ENCODE measurements around the gene SCN2B.

SCN2B gene

DNA sequence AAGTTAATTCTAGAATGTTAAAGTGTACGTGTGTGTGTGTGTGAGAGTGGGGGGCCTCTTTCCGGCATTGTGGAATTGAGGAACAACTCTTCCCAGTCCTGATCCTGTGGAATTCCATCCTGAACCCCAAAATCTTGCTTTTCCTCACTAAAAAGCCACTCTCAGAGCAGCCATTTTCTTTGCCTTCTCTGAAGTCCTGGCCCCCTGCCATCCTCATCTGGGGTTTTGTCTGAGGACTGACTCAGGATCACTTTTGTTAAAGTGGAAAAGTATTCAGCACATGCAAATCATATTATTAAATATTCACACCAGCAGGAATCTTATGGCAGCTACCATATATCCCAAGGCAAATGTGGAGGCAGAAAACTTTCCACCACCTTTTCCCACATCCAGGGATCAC, 27.6 kb downstream of the SCN2B start:
- TF ChIP-seq, protein P1, sequence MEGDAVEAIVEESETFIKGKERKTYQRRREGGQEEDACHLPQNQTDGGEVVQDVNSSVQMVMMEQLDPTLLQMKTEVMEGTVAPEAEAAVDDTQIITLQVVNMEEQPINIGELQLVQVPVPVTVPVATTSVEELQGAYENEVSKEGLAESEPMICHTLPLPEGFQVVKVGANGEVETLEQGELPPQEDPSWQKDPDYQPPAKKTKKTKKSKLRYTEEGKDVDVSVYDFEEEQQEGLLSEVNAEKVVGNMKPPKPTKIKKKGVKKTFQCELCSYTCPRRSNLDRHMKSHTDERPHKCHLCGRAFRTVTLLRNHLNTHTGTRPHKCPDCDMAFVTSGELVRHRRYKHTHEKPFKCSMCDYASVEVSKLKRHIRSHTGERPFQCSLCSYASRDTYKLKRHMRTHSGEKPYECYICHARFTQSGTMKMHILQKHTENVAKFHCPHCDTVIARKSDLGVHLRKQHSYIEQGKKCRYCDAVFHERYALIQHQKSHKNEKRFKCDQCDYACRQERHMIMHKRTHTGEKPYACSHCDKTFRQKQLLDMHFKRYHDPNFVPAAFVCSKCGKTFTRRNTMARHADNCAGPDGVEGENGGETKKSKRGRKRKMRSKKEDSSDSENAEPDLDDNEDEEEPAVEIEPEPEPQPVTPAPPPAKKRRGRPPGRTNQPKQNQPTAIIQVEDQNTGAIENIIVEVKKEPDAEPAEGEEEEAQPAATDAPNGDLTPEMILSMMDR (IDR thresholded peaks at IDR 0.05; ENCODE audit: insufficient read depth, low read length, poor library complexity, severe bottlenecking) = no peak
- no peak overlapping the region for H3K4me3 ChIP-seq (replicated peaks; ENCODE audit: low read depth, low read length)
- no peaks in the 10 kb centered on the region for H3K36me3 ChIP-seq (ENCODE audit: control insufficient read depth, insufficient read depth, low read length)
- H3K27me3 ChIP-seq (replicated peaks; ENCODE audit: control insufficient read depth, insufficient read depth, low read length) = peaks cover 8% of the 10 kb centered on the region
- DNase-seq (ENCODE audit: extremely low read depth, insufficient read length) = no peak

DNA sequence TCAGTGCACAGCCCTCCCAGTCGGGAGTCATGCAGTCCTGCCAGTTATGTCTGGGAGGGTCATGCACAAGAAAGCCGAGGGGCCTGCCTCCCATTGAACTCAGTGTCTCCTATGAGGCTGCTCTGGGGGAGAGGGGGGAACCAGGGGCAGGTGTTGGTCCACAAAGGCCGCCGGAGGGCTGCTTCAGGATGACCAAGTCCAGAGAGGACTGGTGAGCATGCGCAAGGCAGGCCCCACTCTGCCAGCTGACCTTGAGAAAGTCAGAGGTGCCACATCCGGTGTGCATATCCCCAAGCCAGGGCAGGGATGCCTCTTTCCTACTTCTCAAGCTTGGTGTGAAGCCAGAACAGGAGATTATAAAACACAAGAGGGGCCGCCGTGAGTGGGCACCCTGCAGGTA, 28.2 kb downstream of the SCN2B start:
- TF ChIP-seq, protein P1 (IDR thresholded peaks at IDR 0.05; ENCODE audit: insufficient read depth, low read length, poor library complexity, severe bottlenecking) = no peak
- DNase-seq (ENCODE audit: extremely low read depth, insufficient read length) = no peak
- Histone ChIP-seq H3K27me3 (replicated peaks; ENCODE audit: control insufficient read depth, insufficient read depth, low read length) (peaks cover 7% of the 10 kb centered on the region), H3K36me3 (ENCODE audit: control insufficient read depth, insufficient read depth, low read length) (no peaks in the 10 kb centered on the region), H3K4me3 (replicated peaks; ENCODE audit: low read depth, low read length) (no peak overlapping the region)

- TF ChIP-seq, protein P1 (IDR thresholded peaks at IDR 0.05; ENCODE audit: insufficient read depth, low read length, poor library complexity, severe bottlenecking) = no peak
- DNase-seq (ENCODE audit: extremely low read depth, insufficient read length) = no peak
- H3K27me3 ChIP-seq (replicated peaks; ENCODE audit: control insufficient read depth, insufficient read depth, low read length) = peaks cover 7% of the 10 kb centered on the region
- no peak overlapping the region for H3K4me3 ChIP-seq (replicated peaks; ENCODE audit: low read depth, low read length)
- no peaks in the 10 kb centered on the region for H3K36me3 ChIP-seq (ENCODE audit: control insufficient read depth, insufficient read depth, low read length)
Measured at GRCh38 chr11:118147502-118147901, 28.9 kb downstream of the SCN2B start.

DNA sequence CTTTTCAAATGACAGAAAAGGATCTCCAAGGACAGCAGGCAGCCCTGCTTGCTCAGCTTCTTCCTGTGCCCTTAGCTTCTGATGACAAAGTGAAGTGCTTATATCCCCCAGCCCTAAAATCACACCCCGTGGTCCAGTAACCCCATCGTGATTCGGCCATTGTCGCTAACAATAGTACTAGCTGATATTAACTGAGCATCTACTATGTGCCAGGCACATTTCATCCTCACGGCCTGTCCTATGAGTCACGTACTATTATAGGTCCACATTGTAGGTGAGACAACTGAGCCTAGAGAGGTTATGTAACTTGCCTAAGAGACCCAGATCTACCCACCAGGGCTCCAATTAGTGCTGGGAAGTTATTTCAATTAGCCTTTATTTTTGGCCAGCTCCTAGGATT, 29.9 kb downstream of the SCN2B start:
- TF ChIP-seq, protein P1 (IDR thresholded peaks at IDR 0.05; ENCODE audit: insufficient read depth, low read length, poor library complexity, severe bottlenecking) = no peak
- Histone ChIP-seq H3K4me3 (replicated peaks; ENCODE audit: low read depth, low read length) (no peak overlapping the region), H3K27me3 (replicated peaks; ENCODE audit: control insufficient read depth, insufficient read depth, low read length) (peaks cover 5% of the 10 kb centered on the region), H3K36me3 (ENCODE audit: control insufficient read depth, insufficient read depth, low read length) (no peaks in the 10 kb centered on the region)
- DNase-seq (ENCODE audit: extremely low read depth, insufficient read length) = no peak

DNA sequence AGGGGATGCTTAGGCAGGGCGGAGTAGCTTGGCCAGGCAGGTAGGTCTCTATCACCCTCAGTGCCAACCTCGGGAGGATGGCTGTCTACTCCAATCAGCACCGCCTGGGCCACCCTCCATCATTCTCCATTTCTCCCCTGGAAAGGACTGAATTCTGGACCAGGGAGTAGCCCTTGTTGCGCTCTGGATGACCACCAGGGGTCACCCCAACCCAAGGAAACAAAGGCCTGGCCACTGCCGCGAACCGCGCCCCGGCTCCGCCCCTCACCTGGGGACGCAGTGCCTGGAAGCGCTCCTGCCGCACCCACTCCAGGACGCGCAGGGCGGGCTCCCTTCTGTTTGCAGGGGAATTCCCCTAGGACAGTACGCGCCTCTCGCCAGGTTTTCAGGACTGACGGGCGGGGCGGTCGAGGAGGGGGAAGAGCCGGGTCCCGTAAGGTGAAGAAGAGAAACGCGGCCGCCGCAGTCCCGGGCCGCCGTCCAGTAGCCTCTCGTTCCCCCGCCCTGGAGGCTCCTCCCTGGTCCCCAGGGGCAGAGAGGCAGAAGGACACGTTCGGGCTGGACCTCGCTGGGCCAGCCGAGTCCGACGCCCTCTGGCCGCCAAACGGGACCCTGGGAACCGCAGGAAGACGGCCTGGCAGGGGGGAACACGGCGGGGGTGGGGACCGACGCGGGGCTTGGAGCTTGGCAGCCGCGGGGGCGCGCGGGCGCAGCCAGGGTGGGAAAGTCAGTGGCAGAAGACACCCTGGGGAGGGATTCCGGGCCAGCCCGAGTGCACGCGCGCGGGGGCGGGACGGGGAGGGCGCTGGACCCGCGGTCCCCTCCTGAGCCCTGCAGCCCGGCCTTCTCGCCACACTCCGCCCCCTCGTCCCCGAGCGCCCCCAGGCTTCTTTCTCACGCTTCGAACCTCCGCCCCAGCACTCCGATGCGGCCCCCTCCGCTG, 30.9 kb downstream of the SCN2B start:
- H3K27me3 ChIP-seq (replicated peaks; ENCODE audit: control insufficient read depth, insufficient read depth, low read length) = peaks cover 5% of the 10 kb centered on the region
- TF ChIP-seq, protein P1 (IDR thresholded peaks at IDR 0.05; ENCODE audit: insufficient read depth, low read length, poor library complexity, severe bottlenecking) = peak; percentile 90
- peak; percentile 81 for DNase-seq (ENCODE audit: extremely low read depth, insufficient read length)

More for the DNA sequence above, 30.9 kb downstream of the SCN2B start:
- no peaks in the 10 kb centered on the region for H3K36me3 ChIP-seq (ENCODE audit: control insufficient read depth, insufficient read depth, low read length)
- H3K4me3 ChIP-seq (replicated peaks; ENCODE audit: low read depth, low read length) = peak overlapping the region; percentile 55

All from GM06990 (cell line).